NCI-H1092 treated with DMSO at 0.1 percent for 48 hours (cell line): ENCODE measurements around the gene PNPO.
"Not testable (repeated sequence)": the region's sequence is repeated elsewhere in the genome, so short reads cannot be mapped to it uniquely, and the experiment has no call there.

Experiments
- DNase-seq: peaks from one replicate; lab custom pipeline; 2025; lab: John Stamatoyannopoulos, UW

PNPO gene

GRCh38 chr17:47975189-47975822, 33.9 kb downstream of the PNPO start:
- no peak for DNase-seq

GRCh38 chr17:47975823-47976205, 34.4 kb downstream of the PNPO start:
- no peak for DNase-seq

DNA sequence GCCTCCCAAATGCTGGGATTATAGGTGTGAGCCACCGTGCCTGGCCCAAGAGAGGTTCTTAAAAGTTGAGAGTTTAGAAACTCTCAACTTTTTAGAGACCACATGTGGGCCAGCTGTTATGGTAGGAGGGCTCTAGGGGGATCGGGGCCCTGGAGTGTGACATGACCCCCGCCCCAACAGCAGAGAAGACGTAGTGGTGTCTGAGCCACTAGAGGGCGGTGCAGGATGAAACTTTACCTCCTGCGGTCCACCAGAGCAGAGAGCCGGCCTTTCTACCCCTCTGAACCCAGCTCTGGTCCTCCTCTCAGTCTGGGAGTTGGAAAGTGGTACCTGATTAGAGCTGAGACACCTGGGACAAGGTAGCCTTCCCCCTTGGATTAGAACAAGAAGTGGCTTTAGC, 37.0 kb downstream of the PNPO start:
- peak; percentile 80 for DNase-seq

DNA sequence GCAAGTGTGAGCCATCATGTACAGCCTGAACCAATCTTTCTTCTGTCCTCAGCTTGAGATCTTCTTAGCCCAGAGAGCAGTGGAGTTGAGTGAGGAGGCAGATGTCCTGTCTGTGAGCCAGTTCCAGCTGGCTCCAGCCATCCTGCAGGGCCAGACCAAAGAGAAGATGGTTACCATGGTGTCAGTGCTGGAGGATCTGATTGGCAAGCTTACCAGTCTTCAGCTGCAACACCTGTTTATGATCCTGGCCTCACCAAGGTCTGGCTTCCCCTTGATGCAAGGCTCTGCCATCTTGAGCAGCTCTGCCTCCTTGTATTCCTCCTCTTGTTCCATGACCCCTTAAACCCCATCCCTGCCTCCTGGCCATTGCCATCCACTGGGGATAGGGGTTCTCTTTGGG, 39.2 kb downstream of the PNPO start:
- DNase-seq = peak; percentile 26

- DNase-seq = no peak
Measured at GRCh38 chr17:47981462-47981861, 40.1 kb downstream of the PNPO start.

GRCh38 chr17:47982091-47982617, 40.8 kb downstream of the PNPO start:
- no peak for DNase-seq

DNA sequence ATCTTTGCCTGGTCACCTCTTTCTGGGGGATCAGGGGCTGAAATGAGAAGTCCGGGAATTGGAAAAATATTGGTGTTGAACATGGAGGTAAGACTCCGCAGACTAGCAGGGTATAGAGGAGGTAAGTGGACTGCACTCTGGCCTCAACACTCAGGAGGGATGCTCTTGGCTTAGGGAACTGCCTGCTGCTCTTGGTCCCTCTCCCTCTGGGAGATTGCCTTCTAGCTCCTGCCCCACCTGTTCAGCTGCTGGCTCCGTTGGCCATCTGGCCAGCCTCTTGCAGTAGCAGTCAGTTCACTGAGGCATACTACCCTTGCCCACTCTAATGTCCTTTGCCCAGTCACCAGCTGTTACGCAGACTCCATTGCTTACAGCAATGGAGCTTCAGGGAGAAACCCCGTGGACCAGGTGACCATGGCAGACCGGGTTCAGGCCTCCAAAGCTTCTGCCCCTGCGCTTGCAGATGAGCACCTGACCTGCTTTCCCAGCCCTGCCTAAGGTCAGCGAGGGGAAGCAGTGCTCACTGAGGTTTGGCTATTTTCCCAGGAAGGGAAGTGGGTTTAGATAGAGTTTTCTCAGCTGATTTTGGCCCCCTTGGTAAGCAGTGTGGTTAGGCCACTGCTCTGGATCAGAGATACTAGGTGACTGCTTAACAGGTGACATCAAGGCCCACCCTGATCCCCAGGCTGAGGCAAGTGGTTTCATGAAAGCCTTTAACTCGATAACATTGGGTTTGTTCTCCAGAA, 41.4 kb downstream of the PNPO start:
- no peak for DNase-seq

- no peak for DNase-seq
Measured at GRCh38 chr17:47983492-47984223, 42.3 kb downstream of the PNPO start.

DNA sequence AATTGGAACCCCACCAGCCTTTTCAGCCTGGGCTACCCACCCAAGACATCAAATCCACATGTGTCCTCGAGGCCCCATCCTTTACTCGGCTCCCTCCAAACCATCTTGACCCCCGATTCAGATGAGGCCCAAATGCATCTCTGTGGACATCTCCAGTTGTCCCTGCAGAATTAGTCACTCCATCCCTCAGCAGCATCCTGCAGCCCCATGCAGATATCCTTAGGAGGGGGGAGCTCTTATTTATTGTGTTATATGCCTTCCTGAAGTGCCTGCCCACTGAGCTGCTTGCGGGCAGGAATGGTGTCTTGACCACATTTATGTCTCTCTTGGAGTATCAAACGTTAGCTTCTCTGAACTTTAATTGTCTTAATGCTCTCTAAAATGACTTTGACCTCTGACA, 45.1 kb downstream of the PNPO start:
- no peak for DNase-seq

DNA sequence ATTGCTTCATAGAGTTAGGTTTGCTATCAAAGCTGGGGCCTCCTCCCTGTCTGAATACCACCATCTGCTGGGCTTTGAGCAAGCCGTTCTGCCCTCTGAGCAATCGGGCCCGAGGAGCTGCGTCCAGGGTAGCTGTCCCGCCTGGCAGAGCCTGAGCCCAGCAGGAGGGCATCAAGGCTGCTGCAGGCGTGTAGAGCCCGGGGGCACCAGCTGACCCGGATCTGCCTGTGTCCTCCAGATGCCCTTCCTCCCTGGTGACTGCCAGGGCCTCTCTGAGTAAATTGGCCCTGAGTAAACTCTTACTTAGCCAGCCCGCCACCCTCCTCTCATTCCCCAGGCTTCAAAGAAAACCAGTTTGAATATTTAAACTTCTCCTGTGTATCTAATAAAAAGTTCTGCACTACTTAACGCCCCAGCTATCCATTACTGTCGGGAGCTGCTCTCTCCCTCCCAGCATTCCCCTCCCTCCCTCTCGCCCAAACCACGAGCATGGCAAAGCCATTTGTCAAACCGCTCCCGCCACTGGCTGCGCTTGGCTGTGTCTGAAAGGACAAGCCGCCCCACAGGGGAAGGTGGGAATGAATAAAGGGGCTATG, 46.0 kb downstream of the PNPO start:
- peak; percentile 76 for DNase-seq

DNA sequence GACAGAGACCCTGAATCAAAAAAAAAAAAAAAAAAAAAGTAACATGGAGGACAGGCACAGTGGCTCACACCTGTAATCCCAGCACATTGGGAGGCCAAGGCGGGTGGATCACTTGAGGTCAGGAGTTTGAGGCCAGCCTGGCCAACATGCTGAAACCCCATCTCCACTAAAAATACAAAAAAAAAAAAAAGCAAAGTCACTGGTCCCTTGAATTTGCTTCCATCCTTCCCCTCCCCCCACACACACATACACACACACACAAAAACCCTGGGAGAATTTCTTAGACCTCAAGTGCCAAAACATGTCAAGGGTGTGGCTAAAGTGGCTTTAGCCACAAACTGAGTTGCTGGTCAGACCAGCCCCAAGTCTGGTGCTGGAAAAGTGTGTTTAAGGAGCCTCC, 47.1 kb downstream of the PNPO start:
- not testable (repeated sequence) for DNase-seq

GRCh38 chr17:47989159-47989558, 47.8 kb downstream of the PNPO start:
- no peak for DNase-seq

GRCh38 chr17:47989700-47990099, 48.3 kb downstream of the PNPO start:
- no peak for DNase-seq

DNA sequence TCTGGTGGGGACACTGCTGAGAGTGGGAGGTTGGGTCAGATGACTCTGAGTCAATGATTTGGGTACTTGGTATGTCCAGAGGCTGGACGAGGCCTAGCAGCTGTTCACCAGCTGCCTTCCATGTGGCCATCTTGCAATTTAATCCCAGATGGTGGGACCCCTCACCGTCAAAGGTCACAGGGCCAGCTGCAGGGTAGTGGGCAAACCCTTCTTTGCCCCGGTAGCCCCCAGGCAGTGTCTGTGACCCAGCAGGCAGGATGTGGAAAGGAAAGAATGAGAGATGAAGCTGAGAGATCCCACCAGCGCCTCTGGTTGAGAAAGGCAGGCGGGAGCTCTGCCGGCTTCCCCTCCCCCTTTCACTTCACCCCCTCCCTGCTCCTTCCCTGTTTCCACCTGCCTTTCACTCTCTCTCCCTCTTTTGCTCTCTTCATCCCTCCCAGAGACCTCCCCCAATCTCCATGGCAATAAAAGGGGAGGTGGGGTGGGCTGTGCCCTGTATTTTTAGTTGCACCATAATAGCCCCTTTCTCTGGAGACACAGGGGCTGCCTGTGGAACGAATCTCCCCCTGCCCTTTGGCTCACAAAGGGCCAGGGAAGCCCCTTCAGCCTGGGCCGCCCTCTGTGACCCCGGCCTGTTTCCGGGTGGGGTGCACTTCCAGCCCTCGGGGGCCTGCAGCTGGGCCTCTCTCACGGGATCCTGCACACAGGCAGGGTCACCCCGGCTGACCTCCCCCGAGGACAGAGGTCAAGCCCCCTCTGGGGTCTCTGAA, 49.8 kb downstream of the PNPO start:
- peak; percentile 60 for DNase-seq

DNA sequence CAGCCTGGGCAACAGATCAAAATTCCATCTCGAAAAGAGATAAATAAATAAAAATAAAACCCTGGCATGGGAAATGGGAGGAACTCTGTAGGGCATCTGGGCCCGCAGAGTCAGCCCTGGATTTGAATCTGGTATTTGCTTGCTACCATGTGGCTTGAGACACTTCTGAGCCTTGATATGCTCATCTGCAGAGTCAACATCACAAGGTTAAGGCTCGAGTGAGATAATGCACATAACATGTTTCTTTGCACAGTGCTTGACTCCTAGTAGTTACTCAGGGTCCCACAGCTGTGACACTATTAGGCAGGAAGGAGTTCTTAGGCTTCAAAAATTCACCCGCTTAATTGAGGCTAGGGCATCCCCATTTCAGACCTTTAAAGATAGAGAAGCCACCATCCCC, 50.8 kb downstream of the PNPO start:
- DNase-seq = peak; percentile 23

DNA sequence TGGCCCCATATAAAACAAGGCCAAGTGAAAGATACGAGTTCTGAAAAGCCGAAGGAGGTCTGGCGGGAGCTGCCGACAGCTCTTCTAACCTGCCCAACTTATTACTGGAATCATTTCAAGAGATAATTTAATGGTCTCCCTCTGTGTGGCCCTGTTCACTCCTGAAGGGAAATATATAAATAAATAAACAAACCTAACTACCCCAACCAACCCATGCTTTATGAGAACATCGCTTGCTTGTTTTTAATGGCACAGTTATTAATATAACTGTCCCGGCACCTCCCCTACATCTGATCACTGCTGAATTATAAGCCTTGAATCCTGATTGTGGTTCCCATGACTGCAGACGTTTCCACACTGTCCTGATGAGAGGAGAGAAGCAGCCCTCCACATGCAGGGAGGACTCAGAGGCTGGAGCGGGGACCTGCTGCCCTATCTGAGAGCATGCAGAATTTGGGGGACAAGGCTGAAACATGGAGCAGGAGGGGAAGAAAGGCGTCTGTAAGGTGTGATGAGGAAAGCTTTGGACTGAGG, 51.7 kb downstream of the PNPO start:
- DNase-seq = peak; percentile 27

DNA sequence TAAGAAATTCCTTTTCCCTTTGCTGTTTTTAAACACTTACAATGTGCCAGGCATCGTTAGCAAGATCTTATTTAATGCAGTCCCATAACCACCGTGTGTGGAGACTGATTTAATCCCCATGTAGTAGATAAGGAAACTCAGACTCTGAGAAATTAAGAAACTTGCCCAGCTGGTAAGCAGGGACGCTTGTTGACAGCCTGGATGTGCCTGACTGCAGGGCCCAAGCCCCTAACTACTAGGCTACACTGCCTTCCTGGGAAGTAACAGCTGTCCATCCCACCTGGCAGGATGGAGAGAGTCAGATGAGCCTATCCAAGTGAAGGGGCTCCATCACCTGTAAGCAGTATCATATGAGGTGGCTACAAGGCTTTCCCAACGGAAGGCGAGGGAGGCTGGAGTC, 52.6 kb downstream of the PNPO start:
- DNase-seq = no peak

GRCh38 chr17:47994724-47995123, 53.4 kb downstream of the PNPO start:
- DNase-seq = no peak

DNA sequence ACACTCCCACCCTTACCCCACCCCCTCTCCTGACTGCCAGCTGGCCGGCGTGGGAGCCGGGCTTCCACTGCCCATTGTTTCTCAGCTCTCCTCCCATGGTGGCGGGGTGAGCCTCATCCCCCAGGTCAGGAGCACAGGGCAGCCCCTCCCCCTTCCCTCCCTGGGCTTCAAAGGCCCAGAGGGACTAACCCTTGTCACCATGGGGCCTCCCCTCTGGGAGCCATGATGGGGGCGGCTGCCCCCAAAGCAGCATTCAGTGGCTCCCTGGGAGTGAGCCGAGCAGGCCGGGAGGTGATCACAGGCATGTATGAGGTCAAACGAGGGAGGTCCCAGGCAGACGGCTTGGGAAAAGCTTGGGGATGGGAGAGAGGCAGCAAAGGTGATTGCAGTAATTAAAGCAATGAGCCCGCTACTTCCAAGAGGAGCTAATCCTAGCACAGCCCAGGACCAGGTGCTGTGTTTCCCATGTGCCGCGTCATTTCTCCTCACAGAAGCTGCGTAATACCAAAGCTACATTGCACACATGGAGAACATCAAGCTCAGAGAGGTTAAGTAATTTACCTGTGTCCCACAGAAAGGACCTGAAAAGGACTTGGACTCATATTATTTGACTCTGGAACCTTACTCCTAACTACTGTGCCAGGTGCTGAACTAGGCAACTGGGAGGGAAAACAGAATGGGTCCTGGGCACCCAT, 54.0 kb downstream of the PNPO start:
- DNase-seq = no peak

- DNase-seq = no peak
Measured at GRCh38 chr17:47996201-47996600, 54.8 kb downstream of the PNPO start.

GRCh38 chr17:47997586-47997985, 56.2 kb downstream of the PNPO start:
- DNase-seq = no peak
